ENCODE data around the gene SNAI3. TPM values are rescaled to one million over a fixed set of nuclear protein-coding genes. Genes with fewer than 3 reads are reported as not detected.

SNAI3 gene
- total RNA-seq (2014; rRNA removed; shearing (Covaris generic); ENCODE audit: low replicate concordance) = 1.3 and 1.4 TPM in 2 replicates

GRCh38 chr16:88686439-88687253 is at the start of gene SNAI3:
SNAI3 (minus strand) TSS chr16:88686507; CDS start chr16:88686406, 101 bp downstream.
- Histone ChIP-seq H3K27ac (ENCODE audit: low read length) (no peak within 1 kb of the TSS), H3K36me3 (ENCODE audit: insufficient read depth, low read length) (no peaks in the 10 kb centered on the region), H4K20me1 (ENCODE audit: insufficient read depth, low read depth, low read length) (no peaks in the 10 kb centered on the region), H3K4me2 (ENCODE audit: low read depth, low read length, poor library complexity, severe bottlenecking) (peak within 1 kb of the TSS; percentile 98), H3K9me3 (ENCODE audit: low read length) (no peaks in the 10 kb centered on the region), H3K9me2 (replicated peaks; ENCODE audit: insufficient read depth, low read length) (no peaks in the 10 kb centered on the region), H3K4me3 (ENCODE audit: low read length) (peak within 1 kb of the TSS; percentile 78), H3K4me1 (ENCODE audit: low read length) (peaks cover 36% of the 10 kb centered on the region), H3K79me2 (ENCODE audit: low read length) (no peaks in the 10 kb centered on the region), H3K27me3 (ENCODE audit: low read length) (no peaks in the 10 kb centered on the region), H2AFZ (ENCODE audit: low read length) (no peak within 1 kb of the TSS), H3K9ac (ENCODE audit: low read length) (peak within 1 kb of the TSS; percentile 67)
- DNase-seq = peak; percentile 94

- H3K27ac ChIP-seq (ENCODE audit: low read length) = no peak overlapping the region
- DNase-seq = no peak
- peaks cover 10% of the 10 kb centered on the region for H3K4me1 ChIP-seq (ENCODE audit: low read length)
- H4K20me1 ChIP-seq (ENCODE audit: insufficient read depth, low read depth, low read length) = no peaks in the 10 kb centered on the region
- no peak overlapping the region for H3K4me3 ChIP-seq (ENCODE audit: low read length)
- no peaks in the 10 kb centered on the region for H3K36me3 ChIP-seq (ENCODE audit: insufficient read depth, low read length)
- no peaks in the 10 kb centered on the region for H3K9me2 ChIP-seq (replicated peaks; ENCODE audit: insufficient read depth, low read length)
- no peak overlapping the region for H3K4me2 ChIP-seq (ENCODE audit: low read depth, low read length, poor library complexity, severe bottlenecking)
- no peaks in the 10 kb centered on the region for H3K27me3 ChIP-seq (ENCODE audit: low read length)
- H3K79me2 ChIP-seq (ENCODE audit: low read length) = no peaks in the 10 kb centered on the region
- no peak overlapping the region for H2AFZ ChIP-seq (ENCODE audit: low read length)
- H3K9ac ChIP-seq (ENCODE audit: low read length) = no peak overlapping the region
- H3K9me3 ChIP-seq (ENCODE audit: low read length) = no peaks in the 10 kb centered on the region
Measured at GRCh38 chr16:88736088-88736487, 49.8 kb upstream of the SNAI3 start.

GRCh38 chr16:88735616-88736015 is 49.3 kb upstream of the SNAI3 start:
- Histone ChIP-seq H4K20me1 (ENCODE audit: insufficient read depth, low read depth, low read length) (no peaks in the 10 kb centered on the region), H3K9me2 (replicated peaks; ENCODE audit: insufficient read depth, low read length) (no peaks in the 10 kb centered on the region), H3K4me3 (ENCODE audit: low read length) (no peak overlapping the region), H3K27ac (ENCODE audit: low read length) (no peak overlapping the region), H3K9me3 (ENCODE audit: low read length) (no peaks in the 10 kb centered on the region), H3K27me3 (ENCODE audit: low read length) (no peaks in the 10 kb centered on the region), H3K36me3 (ENCODE audit: insufficient read depth, low read length) (no peaks in the 10 kb centered on the region), H3K4me2 (ENCODE audit: low read depth, low read length, poor library complexity, severe bottlenecking) (no peak overlapping the region), H3K4me1 (ENCODE audit: low read length) (peaks cover 10% of the 10 kb centered on the region), H2AFZ (ENCODE audit: low read length) (no peak overlapping the region), H3K79me2 (ENCODE audit: low read length) (no peaks in the 10 kb centered on the region), H3K9ac (ENCODE audit: low read length) (no peak overlapping the region)
- DNase-seq = no peak

DNA sequence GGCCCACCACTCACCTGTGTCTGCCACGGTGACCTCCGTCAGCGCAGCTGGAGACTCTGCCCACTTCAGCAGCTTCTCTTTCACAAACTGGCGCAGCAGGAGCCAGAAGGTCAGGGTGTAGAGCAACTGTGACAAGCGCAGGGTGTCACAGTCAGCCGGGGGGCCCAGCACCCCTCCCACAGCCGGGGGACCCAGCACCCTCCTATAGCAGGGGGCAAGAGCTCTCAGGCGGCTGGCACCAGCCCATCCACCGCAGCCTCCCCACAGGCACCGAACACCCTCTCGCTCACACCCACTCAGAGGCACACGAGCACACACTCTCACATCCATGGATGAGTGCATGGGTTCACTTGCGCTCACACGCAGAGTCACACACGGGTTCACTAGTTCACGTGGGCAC is 48.8 kb upstream of the SNAI3 start:
- no peaks in the 10 kb centered on the region for H3K27me3 ChIP-seq (ENCODE audit: low read length)
- no peak overlapping the region for H2AFZ ChIP-seq (ENCODE audit: low read length)
- H3K9me2 ChIP-seq (replicated peaks; ENCODE audit: insufficient read depth, low read length) = no peaks in the 10 kb centered on the region
- DNase-seq = no peak
- H3K4me1 ChIP-seq (ENCODE audit: low read length) = peaks cover 10% of the 10 kb centered on the region
- H3K79me2 ChIP-seq (ENCODE audit: low read length) = no peaks in the 10 kb centered on the region
- H4K20me1 ChIP-seq (ENCODE audit: insufficient read depth, low read depth, low read length) = no peaks in the 10 kb centered on the region
- H3K9ac ChIP-seq (ENCODE audit: low read length) = no peak overlapping the region
- H3K4me2 ChIP-seq (ENCODE audit: low read depth, low read length, poor library complexity, severe bottlenecking) = no peak overlapping the region
- H3K4me3 ChIP-seq (ENCODE audit: low read length) = no peak overlapping the region
- H3K36me3 ChIP-seq (ENCODE audit: insufficient read depth, low read length) = no peaks in the 10 kb centered on the region
- no peaks in the 10 kb centered on the region for H3K9me3 ChIP-seq (ENCODE audit: low read length)
- no peak overlapping the region for H3K27ac ChIP-seq (ENCODE audit: low read length)

GRCh38 chr16:88734361-88734728 is 48.0 kb upstream of the SNAI3 start:
- Histone ChIP-seq H2AFZ (ENCODE audit: low read length) (no peak overlapping the region), H3K9me3 (ENCODE audit: low read length) (no peaks in the 10 kb centered on the region), H3K79me2 (ENCODE audit: low read length) (no peaks in the 10 kb centered on the region), H3K4me3 (ENCODE audit: low read length) (no peak overlapping the region), H3K4me2 (ENCODE audit: low read depth, low read length, poor library complexity, severe bottlenecking) (no peak overlapping the region), H3K9me2 (replicated peaks; ENCODE audit: insufficient read depth, low read length) (no peaks in the 10 kb centered on the region), H3K27me3 (ENCODE audit: low read length) (no peaks in the 10 kb centered on the region), H3K27ac (ENCODE audit: low read length) (no peak overlapping the region), H4K20me1 (ENCODE audit: insufficient read depth, low read depth, low read length) (no peaks in the 10 kb centered on the region), H3K4me1 (ENCODE audit: low read length) (peaks cover 10% of the 10 kb centered on the region), H3K9ac (ENCODE audit: low read length) (no peak overlapping the region), H3K36me3 (ENCODE audit: insufficient read depth, low read length) (no peaks in the 10 kb centered on the region)
- no peak for DNase-seq

- Histone ChIP-seq H3K9me3 (ENCODE audit: low read length) (no peaks in the 10 kb centered on the region), H2AFZ (ENCODE audit: low read length) (no peak overlapping the region), H3K4me1 (ENCODE audit: low read length) (peaks cover 10% of the 10 kb centered on the region), H3K9ac (ENCODE audit: low read length) (no peak overlapping the region), H3K27ac (ENCODE audit: low read length) (no peak overlapping the region), H3K4me2 (ENCODE audit: low read depth, low read length, poor library complexity, severe bottlenecking) (no peak overlapping the region), H3K9me2 (replicated peaks; ENCODE audit: insufficient read depth, low read length) (no peaks in the 10 kb centered on the region), H3K79me2 (ENCODE audit: low read length) (no peaks in the 10 kb centered on the region), H3K27me3 (ENCODE audit: low read length) (no peaks in the 10 kb centered on the region), H3K4me3 (ENCODE audit: low read length) (no peak overlapping the region), H4K20me1 (ENCODE audit: insufficient read depth, low read depth, low read length) (no peaks in the 10 kb centered on the region), H3K36me3 (ENCODE audit: insufficient read depth, low read length) (no peaks in the 10 kb centered on the region)
- DNase-seq = no peak
Measured at GRCh38 chr16:88733630-88734360, 47.5 kb upstream of the SNAI3 start.

DNA sequence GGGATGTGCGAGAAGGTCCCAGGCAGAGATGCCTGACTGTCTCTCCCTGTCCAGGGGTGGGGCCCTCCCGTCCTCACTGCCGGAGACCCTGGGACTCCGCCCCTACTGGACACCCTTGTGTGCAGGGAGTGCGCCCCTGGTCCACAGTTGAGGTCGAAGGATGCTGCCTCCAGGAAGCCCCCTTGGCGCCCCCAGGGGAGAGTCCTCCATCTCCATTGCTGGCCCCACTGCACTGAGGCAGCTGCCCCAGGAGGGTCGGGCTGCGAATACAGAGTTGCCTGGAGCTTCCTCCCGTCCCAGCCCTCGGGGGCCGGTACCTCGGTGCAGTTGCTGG is 46.6 kb upstream of the SNAI3 start:
- Histone ChIP-seq H3K9me2 (replicated peaks; ENCODE audit: insufficient read depth, low read length) (no peaks in the 10 kb centered on the region), H3K9me3 (ENCODE audit: low read length) (no peaks in the 10 kb centered on the region), H3K36me3 (ENCODE audit: insufficient read depth, low read length) (no peaks in the 10 kb centered on the region), H2AFZ (ENCODE audit: low read length) (no peak overlapping the region), H3K79me2 (ENCODE audit: low read length) (no peaks in the 10 kb centered on the region), H3K4me3 (ENCODE audit: low read length) (no peak overlapping the region), H3K27me3 (ENCODE audit: low read length) (no peaks in the 10 kb centered on the region), H3K9ac (ENCODE audit: low read length) (no peak overlapping the region), H3K27ac (ENCODE audit: low read length) (no peak overlapping the region), H3K4me2 (ENCODE audit: low read depth, low read length, poor library complexity, severe bottlenecking) (no peak overlapping the region), H3K4me1 (ENCODE audit: low read length) (peaks cover 6% of the 10 kb centered on the region), H4K20me1 (ENCODE audit: insufficient read depth, low read depth, low read length) (no peaks in the 10 kb centered on the region)
- no peak for DNase-seq

- Histone ChIP-seq H3K27me3 (ENCODE audit: low read length) (no peaks in the 10 kb centered on the region), H3K4me1 (ENCODE audit: low read length) (peaks cover 2% of the 10 kb centered on the region; the same call in 1 of the 2 replicates), H2AFZ (ENCODE audit: low read length) (no peak overlapping the region), H3K9me3 (ENCODE audit: low read length) (no peaks in the 10 kb centered on the region), H3K36me3 (ENCODE audit: insufficient read depth, low read length) (no peaks in the 10 kb centered on the region), H3K79me2 (ENCODE audit: low read length) (no peaks in the 10 kb centered on the region), H3K4me2 (ENCODE audit: low read depth, low read length, poor library complexity, severe bottlenecking) (no peak overlapping the region), H4K20me1 (ENCODE audit: insufficient read depth, low read depth, low read length) (no peaks in the 10 kb centered on the region), H3K4me3 (ENCODE audit: low read length) (no peak overlapping the region), H3K9ac (ENCODE audit: low read length) (no peak overlapping the region), H3K27ac (ENCODE audit: low read length) (no peak overlapping the region), H3K9me2 (replicated peaks; ENCODE audit: insufficient read depth, low read length) (no peaks in the 10 kb centered on the region)
- DNase-seq = peak; percentile 77
Measured at GRCh38 chr16:88732172-88732960, 46.1 kb upstream of the SNAI3 start.

Data from Karpas-422 (cell line).